ENCODE data around the gene KDM4C.
"Not testable (repeated sequence)": the region's sequence is repeated elsewhere in the genome, so short reads cannot be mapped to it uniquely, and the experiment has no call there.

KDM4C gene

DNA sequence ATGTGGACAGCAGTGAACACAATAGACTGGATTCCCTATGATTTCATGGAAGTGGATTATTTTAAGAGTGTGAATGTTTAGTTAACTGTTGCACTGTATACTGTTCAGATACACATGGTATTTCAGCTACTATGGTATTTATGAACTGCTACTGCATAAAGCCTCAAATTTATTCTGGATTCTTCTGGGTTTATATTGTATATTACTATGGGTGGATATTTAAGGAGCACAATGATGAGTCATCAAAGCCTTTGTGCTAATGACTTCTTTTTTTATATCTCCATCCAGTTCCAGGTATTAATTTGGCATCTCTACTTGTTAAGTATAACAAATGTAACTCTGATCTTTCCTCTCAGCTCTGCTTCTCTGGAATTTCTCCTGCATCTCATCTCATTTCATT is 6.8 kb downstream of the KDM4C start:
- no peak for DNase-seq

DNA sequence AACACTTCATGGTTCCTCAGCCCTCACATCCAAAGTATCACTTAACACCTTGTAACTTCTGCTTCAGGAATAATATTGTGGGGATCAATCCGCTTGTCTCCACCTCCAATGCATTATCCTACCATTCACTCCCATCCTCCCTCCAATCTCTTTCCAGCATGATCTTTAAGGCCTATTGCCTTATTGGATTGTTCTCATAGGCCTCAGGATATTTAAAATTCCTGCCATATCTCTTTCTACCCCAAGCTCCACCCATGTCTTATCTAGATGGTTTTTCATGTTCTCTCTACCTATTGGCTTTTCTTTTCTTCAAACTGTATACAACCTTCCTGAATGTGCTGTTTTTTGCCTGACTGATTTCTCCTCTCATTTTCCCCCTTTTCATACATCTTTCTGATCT is 7.2 kb downstream of the KDM4C start:
- DNase-seq, result no peak

DNA sequence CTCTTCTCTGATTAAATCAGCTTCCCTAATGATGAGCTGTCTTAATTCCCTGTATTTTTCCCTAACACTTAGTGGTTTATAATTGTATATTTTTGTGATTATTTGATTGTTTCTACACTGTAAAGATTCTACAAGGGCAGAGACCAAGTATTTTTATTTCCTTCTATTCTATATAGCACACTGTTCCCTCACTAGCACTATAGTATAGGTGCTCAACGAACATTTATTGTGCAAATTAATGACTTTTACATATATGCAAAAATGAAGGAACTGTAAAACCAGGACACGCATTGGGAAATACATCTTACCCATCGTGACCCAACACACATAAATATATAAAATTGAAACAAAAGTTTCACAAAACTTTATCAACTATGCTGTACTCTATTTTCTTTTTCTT is 7.6 kb downstream of the KDM4C start:
- DNase-seq, result no peak

DNA sequence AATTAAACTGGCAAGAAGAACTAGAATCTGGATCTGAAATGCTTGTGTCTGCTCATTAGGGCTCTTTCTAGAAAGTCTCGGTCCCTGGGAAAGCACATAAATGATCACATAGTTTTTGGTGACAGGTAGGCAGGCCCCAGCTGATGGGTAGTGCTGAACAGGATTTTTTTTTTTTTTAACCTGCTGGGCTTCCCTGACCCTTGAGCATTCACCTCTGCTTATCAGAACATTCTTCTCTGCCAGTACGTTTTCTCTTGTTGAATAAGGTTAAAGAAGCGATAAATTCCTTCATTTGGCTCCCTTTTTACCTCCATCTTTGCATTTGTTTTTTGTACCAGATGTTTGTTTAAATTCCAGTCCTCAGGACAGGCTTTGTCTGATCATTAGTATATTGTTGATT is 8.8 kb downstream of the KDM4C start:
- no peak for DNase-seq

DNA sequence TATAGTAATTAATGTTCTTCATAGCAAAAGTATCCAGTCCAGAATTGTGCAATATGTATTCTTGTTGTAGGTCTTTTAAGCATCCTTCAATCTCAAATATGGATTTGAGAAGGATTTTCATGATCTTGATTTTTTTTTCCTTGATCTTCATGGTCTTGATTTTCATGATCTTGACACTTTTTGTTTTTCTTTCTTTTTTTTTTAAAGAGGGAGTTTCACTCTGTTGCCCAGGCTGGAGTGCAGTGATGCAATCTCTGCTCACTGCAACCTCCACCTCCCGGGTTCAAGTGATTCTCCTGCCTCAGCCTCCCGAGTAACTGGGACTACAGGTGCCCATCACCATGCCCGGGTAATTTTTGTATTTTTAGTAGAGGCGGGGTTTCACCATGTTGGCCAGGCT is 10.8 kb downstream of the KDM4C start:
- DNase-seq, result not testable (repeated sequence)

DNA sequence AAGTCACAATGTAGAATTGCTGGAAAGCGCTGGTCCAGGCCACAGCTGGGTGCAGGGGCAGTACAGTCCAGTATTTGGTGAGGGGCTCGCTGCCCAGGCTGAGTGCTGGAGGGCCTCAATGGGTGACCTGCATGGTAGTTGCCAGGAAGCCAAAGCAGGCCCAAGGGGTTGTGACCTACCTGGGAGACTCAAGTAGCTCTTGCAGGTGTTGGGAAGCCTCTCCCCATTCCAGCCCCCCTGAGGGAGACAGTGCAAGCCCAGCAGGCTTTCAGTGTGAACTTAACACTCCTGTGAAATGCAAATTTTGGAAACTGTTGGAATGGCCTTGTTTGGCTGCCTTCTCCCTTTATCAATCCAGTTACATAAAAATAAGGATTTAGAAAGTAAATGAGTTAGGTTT is 13.9 kb downstream of the KDM4C start:
- DNase-seq, result no peak

DNA sequence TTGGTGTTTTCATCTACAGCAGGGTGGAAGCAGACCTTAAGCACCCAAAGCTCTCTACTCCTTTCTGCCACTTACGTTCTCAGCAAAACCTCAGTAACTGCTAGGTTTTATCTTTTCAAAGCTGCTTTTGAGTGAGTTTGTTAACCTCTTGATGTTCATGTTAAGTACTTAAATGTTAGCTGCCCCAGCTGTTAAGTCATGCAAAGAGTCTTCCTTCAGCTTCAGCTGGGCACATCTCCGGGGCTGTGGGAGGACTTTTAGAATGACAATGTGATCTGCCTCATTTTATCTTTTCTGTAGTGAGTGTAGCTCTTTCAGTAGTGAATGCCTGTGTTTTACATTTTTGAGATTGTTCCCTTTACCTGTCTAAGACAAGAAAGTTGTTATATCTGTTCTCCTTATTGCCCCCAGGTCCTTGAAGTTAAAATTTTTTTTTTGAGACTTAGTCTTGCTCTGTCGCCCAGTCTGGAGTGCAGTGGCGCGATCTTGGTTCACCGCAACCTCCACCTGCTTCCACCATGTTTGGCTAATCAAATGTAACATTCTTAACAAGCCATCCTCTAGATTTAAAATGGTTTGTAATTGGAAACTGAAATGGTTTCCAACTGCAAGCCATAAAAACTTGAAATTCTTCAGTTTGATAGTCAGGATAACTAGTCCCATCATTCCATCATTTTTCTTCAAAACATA is 19.6 kb downstream of the KDM4C start:
- no peak for DNase-seq

DNA sequence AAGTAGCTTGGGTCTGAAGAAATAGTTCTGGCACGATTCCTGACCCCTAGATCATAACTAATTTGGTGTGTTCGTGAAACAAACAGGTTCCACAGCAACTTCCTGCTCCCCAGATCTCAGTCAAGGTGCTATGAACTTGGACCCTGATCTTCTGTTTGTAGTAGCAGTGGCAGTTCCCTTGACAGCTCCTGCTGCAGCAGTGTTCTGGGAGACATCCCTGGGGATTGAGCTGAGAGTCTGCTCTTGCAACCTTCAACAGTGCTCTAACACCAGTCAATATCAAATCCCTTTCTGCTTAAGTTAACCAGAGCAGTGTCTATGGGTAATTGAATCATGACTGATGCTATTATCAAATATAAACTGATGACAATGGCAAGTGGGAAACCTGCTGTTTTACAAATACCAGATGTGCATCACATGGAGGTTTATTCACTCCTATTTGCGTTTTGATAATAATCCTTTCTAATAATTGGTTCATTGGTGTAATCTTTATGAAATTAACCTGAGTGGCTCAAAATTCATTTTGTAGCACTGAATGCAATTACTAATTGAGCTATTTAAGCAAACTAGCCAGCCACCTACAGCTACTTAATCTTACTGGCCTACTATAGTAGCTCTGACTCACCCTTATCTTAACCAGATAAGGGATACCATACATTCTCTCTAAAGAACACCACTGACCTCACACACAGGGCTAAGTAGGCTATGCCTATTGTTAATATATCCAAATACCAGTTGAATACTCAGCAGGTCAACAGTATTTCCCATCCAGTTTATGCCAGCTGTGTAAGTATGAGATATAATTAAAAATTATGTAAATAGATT is 21.9 kb downstream of the KDM4C start:
- no peak for DNase-seq

DNA sequence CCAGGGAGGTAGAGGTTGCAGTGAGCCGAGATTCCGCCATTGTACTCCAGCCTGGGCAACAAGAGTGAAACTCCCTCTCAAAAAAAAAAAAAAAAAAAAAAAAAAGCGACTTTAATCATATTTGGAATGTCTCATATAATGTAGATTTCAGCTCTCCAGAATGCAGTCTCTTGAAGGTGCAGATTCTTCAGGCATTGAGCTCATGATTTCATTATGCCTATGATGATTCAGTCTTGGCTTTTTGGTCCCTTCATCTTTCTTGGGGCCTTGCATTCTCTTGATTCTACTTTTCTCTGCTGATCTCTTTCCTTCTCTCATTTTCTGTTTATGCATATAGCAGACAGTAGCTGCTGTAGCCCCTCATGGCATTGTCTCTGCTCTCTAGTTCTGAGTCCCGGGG is 22.9 kb downstream of the KDM4C start:
- DNase-seq, result no peak

DNA sequence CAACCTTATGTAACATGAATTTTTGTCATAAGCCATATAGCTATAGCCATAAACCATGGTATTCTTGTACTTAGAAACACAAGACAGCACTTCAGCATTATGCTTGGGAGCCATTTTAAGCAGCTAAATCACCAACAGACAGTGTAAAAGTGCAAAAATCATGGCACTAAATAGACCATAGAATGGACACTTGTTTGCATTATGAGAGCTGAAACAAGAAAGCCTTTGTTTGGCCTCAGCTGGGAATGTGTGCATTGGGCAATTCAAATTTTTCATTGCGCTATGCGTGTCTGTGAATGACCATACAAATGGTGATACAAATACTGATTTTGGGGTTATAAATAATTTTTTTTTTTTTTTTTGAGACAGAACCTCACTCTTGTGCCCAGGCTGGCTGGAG is 23.7 kb downstream of the KDM4C start:
- DNase-seq, result no peak

DNA sequence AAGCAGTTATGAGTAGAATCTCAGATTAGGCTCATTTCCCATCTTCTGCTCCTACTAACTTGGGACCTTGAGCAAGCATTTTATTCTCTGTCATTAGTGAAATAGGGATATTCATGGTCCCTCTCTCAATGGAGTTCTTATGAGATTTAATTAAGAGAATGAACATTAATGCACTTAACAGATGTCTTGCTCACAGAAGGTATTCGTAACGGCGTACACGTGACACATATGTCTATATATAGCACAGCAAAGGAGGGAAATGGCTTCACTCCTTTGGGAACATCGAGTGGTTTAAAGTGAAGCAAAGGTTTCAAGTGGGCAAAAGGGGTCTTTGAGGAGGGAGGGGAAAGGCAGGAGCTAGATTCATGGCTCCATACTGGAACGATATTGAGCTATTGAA is 24.6 kb downstream of the KDM4C start:
- DNase-seq, result no peak

DNA sequence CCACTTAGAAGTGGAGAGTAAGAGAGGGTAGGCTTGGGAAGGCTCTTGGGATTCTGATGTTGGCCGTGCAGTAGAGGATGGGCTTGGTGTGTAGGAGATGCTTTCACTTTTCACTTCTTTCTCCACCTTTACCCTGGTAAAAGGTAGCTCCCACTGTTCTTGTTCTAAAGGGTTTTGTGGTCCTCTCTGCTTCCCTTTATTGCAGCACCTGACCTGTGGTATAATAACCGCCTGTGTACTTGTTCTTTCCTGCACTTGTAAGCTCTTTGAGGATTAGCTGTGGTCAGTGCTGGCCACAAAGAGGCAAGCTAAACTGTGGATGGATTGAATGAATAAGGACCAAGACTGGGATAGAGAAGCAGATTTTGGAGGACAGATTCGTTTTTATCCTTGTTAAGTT is 25.2 kb downstream of the KDM4C start:
- no peak for DNase-seq

DNA sequence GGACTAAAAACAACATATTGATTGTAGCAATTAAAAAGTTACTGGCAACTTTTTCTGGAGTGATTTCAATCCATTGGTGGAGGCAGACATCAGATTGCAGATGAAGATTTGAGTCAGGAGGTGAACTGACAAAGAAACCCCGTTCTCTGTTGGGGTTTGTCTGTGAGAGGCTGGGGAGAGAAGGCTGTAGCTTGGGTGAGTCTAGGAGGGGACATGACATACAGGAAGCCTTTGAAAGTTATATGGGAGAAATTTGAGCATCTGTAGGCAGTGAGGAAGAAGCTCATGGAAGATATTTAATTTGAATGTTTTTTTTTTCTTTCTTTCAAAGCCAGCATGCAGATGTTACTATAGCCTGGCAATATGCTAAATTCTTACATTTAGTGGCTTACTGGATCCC is 26.0 kb downstream of the KDM4C start:
- no peak for DNase-seq

DNA sequence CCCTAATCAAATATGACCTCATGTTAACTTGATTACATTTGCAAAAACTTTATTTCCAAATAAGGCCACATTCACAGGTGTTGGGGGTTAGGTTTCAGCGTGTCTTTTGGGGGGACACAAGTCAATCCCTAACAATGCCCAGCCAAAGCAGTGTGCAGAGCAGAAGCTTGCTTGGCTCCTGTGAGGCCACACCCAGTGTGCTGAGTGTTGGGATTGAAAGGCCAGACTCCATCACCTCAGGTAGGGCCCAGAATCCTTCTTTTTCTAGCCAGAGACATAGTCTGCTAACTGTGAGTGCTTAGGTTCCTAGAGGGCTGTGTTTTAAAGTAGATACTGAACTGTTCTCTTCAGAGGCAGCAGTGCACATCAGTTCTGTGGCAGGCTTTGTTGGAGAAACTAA is 27.9 kb downstream of the KDM4C start:
- no peak for DNase-seq

DNA sequence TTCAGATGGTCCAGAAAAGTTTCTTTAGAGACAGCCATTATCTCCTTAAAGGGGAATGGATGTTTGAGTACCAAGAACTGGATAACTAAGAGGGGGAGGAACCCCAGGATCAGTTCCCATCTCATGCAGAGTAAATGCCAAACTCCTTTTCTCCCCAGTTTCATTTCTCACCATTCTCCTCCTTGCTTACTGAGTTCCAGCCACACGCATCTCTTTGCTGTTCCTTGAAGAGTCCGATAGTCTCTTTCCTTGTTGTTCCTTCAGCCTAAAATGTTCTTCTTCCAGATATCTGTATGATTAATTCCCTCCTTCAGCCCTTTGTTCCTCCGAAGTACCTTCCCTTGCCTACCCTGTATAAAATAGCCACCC is 30.0 kb downstream of the KDM4C start:
- DNase-seq, result no peak

DNA sequence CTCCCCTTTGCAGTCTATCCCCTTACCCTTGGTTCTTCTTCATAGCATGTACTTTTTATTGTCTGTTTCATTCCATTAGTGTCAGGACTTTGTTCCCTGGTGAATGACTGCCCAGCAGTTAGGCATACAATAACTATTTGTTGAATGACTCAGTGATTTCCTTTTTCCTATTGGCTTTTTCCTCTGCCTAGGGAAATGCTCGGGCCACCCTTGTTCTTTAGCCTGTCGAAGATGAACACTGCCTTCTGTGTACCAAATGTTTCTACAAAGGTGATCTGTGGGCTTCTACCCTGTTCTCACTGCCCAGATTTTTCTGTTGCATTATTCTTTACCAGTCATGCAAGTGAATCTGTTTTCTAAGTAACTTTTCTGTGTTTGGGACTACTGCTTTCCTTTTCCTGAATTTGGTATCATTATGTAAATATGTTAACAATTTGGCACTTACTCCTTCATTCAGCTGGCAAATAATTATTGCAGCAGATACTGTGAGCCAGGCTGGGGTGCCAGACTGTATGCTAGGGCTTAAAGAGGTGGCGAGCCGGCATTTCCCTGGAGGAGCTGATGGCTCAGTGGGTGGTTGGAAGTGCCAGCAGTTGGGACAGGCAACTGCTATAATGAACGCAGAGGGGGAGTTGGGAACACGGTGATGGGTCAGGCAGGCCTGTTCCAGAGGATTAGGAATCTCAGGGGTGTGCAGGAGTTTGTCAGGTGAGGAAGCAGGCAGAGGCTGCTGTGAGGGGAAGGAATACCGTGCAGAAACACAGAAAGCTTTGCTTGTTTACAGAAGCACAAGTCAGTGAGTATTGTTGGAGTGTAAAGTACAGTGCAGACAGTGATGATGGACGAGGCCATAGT is 30.6 kb downstream of the KDM4C start:
- DNase-seq, result no peak

DNA sequence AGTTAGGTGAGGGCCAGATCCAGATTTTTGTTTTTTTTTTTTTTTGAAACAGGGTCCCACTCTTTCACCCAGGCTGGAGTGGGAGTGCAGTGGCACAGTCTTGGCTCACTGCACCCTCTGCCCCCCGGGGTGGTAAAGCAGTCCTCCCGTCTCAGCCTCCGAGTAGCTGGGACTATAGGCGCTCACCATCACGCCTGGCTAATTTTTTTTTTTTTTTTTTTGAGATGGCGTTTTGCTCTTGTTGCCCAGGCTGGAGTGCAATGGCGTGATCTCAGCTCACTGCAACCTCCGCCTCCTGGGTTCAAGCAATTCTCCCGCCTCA is 31.2 kb downstream of the KDM4C start:
- DNase-seq, result not testable (repeated sequence)

DNA sequence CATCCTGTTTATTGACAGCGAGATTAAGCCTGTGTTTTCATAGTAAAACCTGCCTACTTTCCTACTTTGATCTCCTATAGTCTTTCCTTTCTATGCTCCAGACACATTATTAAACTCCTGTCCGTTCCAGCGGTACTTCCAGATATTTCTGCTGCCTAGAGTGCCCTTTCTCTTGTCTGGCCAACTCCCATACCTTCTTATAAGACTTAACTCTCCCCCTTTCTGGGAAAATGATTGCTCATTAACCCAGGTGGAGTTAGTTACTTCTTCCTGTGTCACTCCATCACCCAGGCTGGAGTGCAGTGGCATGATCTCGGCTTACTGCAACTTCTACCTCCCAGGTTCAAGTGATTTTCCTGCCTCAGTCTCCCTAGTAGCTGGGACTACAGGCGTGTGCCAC is 33.1 kb downstream of the KDM4C start:
- no peak for DNase-seq

DNA sequence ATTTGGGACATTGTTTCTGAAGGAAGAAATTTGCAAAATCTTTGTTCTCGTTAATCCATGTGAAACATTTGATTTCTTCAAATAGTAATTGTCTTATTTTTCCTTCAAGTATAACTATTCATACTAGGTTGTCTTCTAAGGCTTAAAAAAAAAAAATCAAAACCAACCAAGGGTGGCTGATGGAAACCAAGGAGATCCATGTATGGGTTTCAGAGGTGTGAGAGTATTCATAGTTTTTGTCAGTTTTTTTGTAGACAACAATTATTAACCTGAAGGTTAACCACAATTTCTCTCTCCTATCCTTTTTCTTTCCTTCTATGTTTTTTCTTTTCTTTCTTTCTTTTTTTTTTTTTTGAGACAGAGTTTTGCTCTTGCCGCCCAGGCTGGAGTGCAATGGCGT is 35.4 kb downstream of the KDM4C start:
- DNase-seq, result no peak

DNA sequence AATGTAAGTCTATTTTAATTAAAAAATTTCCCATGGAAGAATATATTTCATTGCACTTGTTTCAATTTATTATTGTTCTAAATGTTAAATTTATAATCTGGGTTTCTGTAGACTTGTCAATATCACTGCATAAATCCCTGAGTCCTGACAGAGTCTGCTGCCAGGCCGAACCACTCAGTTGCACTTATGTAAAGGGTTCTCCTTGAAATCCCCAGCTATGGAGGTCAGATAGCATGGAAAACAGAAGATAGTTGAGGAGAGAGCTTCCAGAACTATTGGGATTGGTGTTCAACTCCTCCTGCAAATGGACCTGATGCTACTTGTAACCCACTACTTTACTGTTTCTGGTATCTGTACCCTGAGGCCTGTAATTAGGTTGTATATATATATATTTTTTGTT is 37.2 kb downstream of the KDM4C start:
- DNase-seq, result no peak

DNA sequence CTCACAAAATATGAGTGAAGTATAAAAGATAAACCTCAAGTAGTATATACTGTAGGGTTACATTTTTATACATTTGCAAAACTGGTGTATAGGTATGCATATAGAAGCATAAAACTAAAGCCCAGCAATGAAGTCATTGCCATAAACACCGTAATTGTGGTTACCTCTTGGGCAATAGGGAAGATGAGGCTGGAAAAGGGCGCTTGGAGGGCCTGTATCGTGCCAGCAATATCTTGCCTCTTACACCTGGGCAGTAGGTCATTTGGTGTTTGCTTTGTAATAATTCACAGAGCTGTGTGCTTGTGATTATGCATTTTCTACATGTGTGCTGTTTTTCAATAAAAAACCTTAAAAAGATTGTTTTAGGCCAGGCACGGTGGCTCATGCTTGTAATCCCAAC is 45.2 kb downstream of the KDM4C start:
- no peak for DNase-seq

DNA sequence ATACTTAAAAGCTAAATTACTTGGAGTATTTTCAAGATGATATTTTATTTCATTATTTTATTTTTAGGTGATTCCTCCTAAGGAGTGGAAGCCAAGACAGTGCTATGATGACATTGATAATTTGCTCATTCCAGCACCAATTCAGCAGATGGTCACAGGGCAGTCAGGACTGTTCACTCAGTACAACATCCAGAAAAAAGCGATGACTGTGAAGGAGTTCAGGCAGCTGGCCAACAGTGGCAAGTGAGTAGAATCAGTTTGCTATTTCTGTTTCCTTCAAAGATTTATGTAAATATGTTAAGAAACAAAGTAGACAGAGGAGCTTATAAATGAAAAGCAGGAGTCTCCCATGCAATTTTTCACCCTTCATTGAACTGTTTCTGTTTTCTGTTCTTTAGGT is 47.8 kb downstream of the KDM4C start:
- no peak for DNase-seq

DNA sequence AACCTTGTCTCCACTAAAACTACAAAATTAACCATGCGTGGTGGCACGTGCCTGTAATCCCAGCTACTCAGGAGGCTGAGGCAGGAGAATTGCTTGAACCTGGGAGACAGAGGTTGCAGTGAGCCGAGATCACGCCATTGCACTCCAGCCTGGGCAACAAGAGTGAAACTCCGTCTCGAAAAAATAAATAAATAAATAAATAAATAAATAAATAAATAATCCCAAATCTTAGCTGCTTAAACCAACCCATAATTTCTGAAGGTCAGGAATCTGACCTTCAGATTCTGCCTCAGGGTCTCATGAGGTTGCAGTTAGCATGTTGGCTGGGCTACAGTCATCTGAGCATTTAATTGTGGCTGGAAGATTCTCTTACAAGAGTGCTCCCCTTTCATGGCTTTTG is 48.5 kb downstream of the KDM4C start:
- DNase-seq, result not testable (repeated sequence)

DNA sequence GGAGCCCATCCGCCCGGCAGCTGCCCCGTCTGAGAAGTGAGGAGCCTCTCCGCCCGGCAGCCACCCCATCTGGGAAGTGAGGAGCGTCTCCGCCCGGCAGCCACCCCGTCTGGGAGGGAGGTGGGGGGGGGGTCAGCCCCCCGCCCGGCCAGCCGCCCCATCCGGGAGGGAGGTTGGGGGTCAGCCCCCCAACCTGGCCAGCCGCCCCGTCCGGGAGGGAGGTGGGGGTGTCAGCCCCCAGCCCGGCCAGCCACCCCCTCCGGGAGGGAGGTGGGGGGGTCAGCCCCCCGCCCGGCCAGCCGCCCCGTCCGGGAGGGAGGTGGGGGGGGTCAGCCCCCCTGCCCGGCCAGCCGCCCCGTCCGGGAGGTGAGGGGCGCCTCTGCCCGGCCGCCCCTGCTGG is 49.9 kb downstream of the KDM4C start:
- DNase-seq, result not testable (repeated sequence)

Data from stimulated activated CD4-positive, alpha-beta T cell treated with anti-CD3 and anti-CD28 coated beads, Interleukin-4, amount 100 ng/mL, for 24 hours (primary cell).